ENCODE data around the gene LACTB. TPM values are rescaled to one million over a fixed set of nuclear protein-coding genes. Genes with fewer than 3 reads are reported as not detected.
A peak's percentile ranks its signal among the peaks of the same experiment; 100 is the strongest.

The LACTB gene
- total and polyA plus RNA-seq, 10 of the 15 experiments (the other 5 are each of a cell fraction or from before 2014, with no cell fraction given): 5.0 to 35.3 (median 16.6) TPM

DNA sequence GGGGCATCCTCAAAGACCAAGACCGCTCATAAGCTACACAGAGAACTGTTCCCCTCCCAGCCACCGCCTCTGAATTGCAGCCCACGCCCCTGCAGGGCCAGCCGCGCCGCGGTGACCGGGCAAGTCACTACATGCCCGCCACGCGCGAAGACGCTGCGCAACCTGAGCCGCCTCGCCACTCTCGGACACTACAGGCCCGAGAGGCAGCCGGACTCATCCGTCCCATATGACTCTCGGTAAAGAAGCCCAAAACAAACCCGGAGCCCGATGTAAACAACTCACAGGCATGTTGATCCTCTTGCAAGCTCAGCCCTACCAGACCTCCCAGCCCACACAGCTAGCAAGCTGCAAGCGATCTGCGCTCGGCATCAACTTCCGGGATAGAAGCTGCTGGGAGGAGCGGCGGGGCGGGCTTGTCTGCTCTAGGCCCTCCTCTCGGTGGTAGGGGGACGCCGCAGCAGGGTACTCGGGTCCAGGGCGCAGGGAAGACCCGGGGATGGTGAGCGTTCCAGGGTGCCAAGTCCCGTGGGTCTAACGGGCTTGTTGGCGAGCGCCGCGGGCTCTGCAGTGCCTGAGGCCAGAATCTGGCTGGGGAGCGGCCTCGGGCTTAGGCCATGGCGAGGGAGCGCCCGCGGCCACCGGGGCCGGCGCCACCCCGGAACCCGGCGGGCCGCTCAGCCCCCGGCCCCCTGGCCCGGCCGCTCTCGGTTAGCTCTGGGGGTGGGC is 35.6 kb downstream of the LACTB start, which contains the start of gene RPS27L (continued):
- TF ChIP-seq, protein P1, sequence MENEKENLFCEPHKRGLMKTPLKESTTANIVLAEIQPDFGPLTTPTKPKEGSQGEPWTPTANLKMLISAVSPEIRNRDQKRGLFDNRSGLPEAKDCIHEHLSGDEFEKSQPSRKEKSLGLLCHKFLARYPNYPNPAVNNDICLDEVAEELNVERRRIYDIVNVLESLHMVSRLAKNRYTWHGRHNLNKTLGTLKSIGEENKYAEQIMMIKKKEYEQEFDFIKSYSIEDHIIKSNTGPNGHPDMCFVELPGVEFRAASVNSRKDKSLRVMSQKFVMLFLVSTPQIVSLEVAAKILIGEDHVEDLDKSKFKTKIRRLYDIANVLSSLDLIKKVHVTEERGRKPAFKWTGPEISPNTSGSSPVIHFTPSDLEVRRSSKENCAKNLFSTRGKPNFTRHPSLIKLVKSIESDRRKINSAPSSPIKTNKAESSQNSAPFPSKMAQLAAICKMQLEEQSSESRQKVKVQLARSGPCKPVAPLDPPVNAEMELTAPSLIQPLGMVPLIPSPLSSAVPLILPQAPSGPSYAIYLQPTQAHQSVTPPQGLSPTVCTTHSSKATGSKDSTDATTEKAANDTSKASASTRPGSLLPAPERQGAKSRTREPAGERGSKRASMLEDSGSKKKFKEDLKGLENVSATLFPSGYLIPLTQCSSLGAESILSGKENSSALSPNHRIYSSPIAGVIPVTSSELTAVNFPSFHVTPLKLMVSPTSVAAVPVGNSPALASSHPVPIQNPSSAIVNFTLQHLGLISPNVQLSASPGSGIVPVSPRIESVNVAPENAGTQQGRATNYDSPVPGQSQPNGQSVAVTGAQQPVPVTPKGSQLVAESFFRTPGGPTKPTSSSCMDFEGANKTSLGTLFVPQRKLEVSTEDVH (IDR thresholded peaks at IDR 0.05; ENCODE audit: low read depth, partially characterized antibody): peak; percentile 62
- TF ChIP-seq BRCA1 (IDR thresholded peaks at IDR 0.05; ENCODE audit: low read depth, low read length) (no peak), RELA (IDR thresholded peaks at IDR 0.05; ENCODE audit: borderline replicate concordance, partially characterized antibody) (no peak), LARP7 (IDR thresholded peaks at IDR 0.05) (peak; percentile 62; the same call in 1 of the 2 replicates), NRF1 (conservative IDR thresholded peaks at IDR 0.05; ENCODE audit: low read depth, low read length) (no peak), ZNF207 (IDR thresholded peaks at IDR 0.05; ENCODE audit: borderline replicate concordance) (0 out of 2 replicates have a peak, but pooled peaks have one; percentile 13), MTA3 (IDR thresholded peaks at IDR 0.05; ENCODE audit: borderline replicate concordance, low read length) (no peak), CBX5 (IDR thresholded peaks at IDR 0.05; ENCODE audit: low read depth) (no peak), ETV6 (conservative IDR thresholded peaks at IDR 0.05 in 1 of 2, IDR thresholded peaks at IDR 0.05 in 1 of 2; ENCODE audit: borderline replicate concordance in 1 of 2, low read depth in 1 of 2) (peak in 1 of 2 experiments; percentile 55; a peak in 1 of 4 replicates), ATF7 (IDR thresholded peaks at IDR 0.05; ENCODE audit: low read depth) (peak; percentile 20; the same call in 1 of the 2 replicates)
- TF ChIP-seq, protein P2, sequence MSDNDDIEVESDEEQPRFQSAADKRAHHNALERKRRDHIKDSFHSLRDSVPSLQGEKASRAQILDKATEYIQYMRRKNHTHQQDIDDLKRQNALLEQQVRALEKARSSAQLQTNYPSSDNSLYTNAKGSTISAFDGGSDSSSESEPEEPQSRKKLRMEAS (IDR thresholded peaks at IDR 0.05; ENCODE audit: low read depth, low read length): peak; percentile 82
- TF ChIP-seq, protein P3, sequence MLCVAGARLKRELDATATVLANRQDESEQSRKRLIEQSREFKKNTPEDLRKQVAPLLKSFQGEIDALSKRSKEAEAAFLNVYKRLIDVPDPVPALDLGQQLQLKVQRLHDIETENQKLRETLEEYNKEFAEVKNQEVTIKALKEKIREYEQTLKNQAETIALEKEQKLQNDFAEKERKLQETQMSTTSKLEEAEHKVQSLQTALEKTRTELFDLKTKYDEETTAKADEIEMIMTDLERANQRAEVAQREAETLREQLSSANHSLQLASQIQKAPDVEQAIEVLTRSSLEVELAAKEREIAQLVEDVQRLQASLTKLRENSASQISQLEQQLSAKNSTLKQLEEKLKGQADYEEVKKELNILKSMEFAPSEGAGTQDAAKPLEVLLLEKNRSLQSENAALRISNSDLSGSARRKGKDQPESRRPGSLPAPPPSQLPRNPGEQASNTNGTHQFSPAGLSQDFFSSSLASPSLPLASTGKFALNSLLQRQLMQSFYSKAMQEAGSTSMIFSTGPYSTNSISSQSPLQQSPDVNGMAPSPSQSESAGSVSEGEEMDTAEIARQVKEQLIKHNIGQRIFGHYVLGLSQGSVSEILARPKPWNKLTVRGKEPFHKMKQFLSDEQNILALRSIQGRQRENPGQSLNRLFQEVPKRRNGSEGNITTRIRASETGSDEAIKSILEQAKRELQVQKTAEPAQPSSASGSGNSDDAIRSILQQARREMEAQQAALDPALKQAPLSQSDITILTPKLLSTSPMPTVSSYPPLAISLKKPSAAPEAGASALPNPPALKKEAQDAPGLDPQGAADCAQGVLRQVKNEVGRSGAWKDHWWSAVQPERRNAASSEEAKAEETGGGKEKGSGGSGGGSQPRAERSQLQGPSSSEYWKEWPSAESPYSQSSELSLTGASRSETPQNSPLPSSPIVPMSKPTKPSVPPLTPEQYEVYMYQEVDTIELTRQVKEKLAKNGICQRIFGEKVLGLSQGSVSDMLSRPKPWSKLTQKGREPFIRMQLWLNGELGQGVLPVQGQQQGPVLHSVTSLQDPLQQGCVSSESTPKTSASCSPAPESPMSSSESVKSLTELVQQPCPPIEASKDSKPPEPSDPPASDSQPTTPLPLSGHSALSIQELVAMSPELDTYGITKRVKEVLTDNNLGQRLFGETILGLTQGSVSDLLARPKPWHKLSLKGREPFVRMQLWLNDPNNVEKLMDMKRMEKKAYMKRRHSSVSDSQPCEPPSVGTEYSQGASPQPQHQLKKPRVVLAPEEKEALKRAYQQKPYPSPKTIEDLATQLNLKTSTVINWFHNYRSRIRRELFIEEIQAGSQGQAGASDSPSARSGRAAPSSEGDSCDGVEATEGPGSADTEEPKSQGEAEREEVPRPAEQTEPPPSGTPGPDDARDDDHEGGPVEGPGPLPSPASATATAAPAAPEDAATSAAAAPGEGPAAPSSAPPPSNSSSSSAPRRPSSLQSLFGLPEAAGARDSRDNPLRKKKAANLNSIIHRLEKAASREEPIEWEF (IDR thresholded peaks at IDR 0.05; ENCODE audit: insufficient replicate concordance, low read depth, low read length): no peak
- TF ChIP-seq, protein P4, sequence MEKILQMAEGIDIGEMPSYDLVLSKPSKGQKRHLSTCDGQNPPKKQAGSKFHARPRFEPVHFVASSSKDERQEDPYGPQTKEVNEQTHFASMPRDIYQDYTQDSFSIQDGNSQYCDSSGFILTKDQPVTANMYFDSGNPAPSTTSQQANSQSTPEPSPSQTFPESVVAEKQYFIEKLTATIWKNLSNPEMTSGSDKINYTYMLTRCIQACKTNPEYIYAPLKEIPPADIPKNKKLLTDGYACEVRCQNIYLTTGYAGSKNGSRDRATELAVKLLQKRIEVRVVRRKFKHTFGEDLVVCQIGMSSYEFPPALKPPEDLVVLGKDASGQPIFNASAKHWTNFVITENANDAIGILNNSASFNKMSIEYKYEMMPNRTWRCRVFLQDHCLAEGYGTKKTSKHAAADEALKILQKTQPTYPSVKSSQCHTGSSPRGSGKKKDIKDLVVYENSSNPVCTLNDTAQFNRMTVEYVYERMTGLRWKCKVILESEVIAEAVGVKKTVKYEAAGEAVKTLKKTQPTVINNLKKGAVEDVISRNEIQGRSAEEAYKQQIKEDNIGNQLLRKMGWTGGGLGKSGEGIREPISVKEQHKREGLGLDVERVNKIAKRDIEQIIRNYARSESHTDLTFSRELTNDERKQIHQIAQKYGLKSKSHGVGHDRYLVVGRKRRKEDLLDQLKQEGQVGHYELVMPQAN (conservative IDR thresholded peaks at IDR 0.05): peak; percentile 90
- TF ChIP-seq, protein P5, sequence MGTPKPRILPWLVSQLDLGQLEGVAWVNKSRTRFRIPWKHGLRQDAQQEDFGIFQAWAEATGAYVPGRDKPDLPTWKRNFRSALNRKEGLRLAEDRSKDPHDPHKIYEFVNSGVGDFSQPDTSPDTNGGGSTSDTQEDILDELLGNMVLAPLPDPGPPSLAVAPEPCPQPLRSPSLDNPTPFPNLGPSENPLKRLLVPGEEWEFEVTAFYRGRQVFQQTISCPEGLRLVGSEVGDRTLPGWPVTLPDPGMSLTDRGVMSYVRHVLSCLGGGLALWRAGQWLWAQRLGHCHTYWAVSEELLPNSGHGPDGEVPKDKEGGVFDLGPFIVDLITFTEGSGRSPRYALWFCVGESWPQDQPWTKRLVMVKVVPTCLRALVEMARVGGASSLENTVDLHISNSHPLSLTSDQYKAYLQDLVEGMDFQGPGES (IDR thresholded peaks at IDR 0.05): 0 out of 2 replicates have a peak, but pooled peaks have one; percentile 24
- TF ChIP-seq, protein P6, sequence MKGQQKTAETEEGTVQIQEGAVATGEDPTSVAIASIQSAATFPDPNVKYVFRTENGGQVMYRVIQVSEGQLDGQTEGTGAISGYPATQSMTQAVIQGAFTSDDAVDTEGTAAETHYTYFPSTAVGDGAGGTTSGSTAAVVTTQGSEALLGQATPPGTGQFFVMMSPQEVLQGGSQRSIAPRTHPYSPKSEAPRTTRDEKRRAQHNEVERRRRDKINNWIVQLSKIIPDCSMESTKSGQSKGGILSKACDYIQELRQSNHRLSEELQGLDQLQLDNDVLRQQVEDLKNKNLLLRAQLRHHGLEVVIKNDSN (IDR thresholded peaks at IDR 0.05; ENCODE audit: borderline replicate concordance, extremely low read length, insufficient read depth, low read depth, low read length): no peak
